GM12872 (cell line): ENCODE data around the gene CSRP1.

Experiments
- CTCF ChIP-seq: IDR thresholded peaks from 3 replicates; pipeline ENCODE4 v1.5.1; 2011; ENCODE audit warnings: low read depth, mild to moderate bottlenecking, low read length, moderate library complexity; ENCODE audit not compliant: insufficient read depth

CSRP1 gene

GRCh38 chr1:201527879-201528278 lies 21.0 kb upstream of the CSRP1 start:
- TF ChIP-seq CTCF: no peak

- TF ChIP-seq CTCF: no peak
Observed at GRCh38 chr1:201525193-201525778, 18.4 kb upstream of the CSRP1 start.

- TF ChIP-seq CTCF: no peak
Observed at GRCh38 chr1:201518071-201518470, 11.1 kb upstream of the CSRP1 start.

GRCh38 chr1:201517631-201518030 lies 10.7 kb upstream of the CSRP1 start:
- TF ChIP-seq CTCF: no peak

GRCh38 chr1:201516511-201517127 lies 9.7 kb upstream of the CSRP1 start:
- no peak for TF ChIP-seq CTCF

DNA sequence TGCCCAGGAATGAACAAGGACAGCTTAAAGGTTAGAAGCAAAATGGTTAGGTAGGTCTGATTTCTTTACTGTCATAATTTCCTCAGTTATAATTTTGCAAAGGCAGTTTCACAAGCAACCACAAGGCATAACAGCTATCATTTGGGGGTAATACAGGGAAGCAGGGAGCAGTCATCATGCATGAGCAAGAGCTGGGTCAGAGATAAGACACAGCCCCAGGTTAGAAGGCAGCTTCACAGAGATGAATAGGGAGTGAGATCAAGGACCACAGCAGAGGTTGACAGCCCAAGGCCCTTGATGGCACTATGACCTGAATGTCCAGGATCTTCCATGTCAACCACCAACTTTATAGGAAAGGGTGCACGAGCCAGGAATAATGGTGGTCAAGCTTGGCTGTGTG lies 9.0 kb upstream of the CSRP1 start:
- TF ChIP-seq CTCF: no peak

GRCh38 chr1:201515062-201515750 lies 8.3 kb upstream of the CSRP1 start:
- no peak for TF ChIP-seq CTCF
